Activated CD4-positive, alpha-beta T cell treated with anti-CD3 and anti-CD28 coated beads for 48 hours (primary cell): Measurements from ENCODE around the gene AMN.
A peak's percentile ranks its signal among the peaks of the same experiment; 100 is the strongest.

Experiments used
- DNase-seq: peaks from one replicate; pipeline ENCODE4 v3.0.0-alpha.2; 2020

AMN gene

DNA sequence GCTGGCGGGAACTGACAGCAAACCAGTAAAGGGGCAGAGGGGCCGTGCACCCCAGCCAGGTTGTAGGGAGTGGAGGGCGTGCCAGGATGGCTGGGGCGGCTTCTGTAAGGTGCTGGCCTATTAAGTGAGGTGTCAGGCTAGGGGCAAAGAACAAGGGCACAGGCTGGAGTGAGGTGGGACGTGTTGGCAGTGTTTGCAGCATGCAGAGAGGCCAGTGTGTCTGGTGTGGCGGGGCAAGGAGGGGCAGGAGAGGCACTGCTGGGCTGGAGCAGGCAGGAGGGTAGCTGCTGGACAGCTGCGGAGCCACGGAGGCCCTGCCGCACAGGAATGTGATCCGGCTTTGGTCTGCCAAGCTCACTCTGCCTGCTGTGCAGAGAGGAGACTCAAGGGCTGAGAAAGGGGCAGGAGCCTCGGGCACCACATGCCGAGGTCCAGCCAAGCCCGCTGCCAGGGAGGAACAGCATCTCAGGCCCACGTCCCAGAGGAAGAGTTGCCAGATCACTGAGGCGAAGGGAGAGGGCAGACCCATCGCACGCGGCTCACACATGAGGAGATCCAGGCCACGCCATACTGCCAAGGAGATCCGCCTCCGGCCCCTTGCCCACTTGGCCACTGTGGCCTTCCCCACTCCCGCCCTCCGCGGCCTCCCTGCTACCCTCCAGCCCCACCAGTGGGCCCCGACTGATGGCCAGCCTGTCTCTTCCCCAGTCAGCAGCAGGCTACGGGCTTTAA is 46.8 kb downstream of the AMN start:
- DNase-seq: no peak

- DNase-seq: no peak
These were observed 47.4 kb downstream of the AMN start for GRCh38 chr14:102969901-102970300.

DNA sequence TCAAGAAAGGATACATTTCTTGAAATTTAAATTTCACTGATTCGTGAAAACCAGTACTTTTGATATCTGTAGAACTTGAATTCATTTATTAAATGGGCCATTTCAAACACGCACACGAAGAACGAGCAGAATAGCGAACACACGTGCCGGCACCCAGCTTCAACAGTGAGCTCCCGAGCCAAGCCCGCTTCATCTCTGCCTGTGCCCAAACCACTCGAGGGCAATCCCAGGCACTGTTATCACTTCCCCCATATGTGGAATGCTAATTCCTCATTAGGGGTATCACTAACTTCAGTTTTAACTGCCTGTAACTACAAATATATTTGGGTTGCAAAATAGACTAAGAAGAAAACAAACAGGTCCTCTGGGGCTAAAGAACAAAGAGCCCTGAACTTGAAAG is 48.0 kb downstream of the AMN start:
- no peak for DNase-seq

DNA sequence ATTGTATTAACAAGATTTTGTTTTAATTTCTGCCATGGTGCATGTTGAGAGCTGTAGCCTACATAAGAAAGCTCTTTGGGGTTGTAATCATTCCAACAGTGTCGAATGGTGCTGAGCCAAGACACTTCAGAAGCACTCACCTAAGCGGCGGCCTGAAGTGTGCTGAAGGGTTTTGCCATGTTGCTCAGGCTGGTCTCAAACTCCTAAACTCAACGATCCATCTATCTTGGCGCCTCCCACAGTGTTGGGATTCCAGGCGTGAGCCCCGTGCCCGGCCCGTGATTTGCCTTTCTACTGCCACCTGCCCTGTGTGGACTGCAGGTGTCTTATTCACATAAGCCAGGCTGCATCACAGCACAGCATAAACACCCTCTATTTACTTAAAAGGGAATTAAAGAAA is 48.9 kb downstream of the AMN start:
- DNase-seq: no peak

GRCh38 chr14:102971836-102972606 is 49.6 kb downstream of the AMN start:
- no peak for DNase-seq

DNA sequence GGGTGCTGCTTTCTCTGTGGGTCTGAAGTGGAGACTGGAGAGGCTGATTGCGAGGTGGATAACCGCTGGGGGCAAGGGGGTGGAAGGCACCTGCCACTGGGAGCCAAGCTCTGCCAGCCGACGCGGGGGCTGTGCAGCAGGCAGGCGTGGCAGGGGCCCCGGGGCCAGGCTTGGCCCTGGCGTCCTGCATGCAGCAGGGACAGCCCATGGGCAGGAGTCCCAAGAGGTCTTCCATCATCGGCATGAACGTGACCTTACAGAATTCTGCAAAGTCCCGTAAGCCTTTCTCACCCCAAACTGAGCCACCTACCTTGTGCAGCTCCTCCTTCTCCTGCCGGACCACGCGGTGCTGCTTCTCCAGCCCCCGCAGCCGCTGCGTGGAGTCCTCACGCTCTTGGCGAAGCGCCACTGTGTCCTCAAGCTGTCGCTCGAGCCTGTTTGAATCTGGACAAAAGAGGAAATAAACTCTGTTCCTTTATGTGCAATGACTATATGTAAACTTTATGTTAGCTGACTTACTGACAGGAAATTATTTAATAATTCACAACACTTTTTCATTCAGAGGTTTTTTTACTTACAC is 51.3 kb downstream of the AMN start:
- no peak for DNase-seq

DNA sequence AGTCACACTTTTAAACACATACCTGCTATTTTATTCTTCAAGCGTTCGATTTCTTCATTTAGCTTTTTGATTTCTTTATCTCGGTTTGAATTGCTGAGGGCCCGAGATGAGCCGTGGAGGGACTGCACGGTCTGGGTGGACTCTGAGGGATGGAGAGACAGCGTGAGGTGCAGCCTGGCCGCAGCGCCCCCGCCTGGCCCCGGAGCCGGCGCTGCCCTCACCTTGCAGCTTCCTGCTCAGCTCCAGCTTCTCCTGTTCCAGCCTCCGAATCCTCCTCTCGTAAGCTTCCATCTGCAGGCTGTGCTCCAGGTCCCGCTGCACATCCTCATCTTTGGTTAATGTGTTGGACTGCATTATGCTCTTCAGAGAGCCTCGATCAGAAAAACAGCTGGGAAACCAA is 53.2 kb downstream of the AMN start:
- no peak for DNase-seq

DNA sequence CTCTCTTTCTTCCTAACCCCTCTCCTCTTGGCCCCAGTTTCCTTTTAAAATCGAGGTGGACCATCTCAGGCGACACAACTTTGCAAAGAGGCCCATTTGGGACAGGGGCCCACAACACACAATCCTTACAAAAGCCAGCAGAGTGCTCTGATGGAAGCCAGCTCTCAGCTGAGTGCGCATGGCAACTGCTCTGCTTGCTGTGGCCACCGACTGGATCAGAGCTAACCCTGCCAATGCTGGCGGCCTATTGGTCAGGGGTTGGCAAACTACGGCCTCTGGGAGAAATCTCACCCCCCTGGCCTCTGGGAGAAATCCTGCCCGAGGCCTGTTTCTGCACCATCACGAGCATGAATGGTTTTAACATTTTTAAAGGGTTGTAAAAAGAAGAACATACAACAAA is 55.0 kb downstream of the AMN start:
- DNase-seq: no peak

- peak; percentile 46 for DNase-seq
These were observed 56.9 kb downstream of the AMN start for GRCh38 chr14:102979406-102979805.

DNA sequence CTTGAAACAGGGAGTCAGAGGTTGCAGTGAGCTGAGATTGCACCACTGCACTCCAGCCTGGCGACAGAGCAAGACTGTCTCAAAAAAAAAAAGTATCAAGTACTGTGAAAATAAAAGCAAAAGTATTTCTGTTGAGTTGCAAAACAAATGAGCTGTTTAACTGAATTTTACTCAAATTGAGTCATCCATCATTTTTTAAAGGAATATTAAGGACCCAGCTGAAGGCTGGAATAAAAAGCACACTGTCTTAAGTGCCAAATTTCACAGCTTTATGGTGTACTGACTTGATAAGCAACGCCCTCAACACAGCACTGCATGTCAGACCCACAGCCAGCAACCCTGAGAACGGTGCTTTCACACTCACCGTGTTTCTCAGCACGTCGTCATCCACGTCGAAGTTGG is 57.9 kb downstream of the AMN start:
- DNase-seq: no peak
